ENCODE measurements around the gene PITPNC1. TPM values are rescaled to one million over a fixed set of nuclear protein-coding genes. Genes with fewer than 3 reads are reported as not detected.
"Not testable (repeated sequence)": the region's sequence is repeated elsewhere in the genome, so short reads cannot be mapped to it uniquely, and the experiment has no call there.

Gene PITPNC1
- polyA plus RNA-seq, 1 experiment = 9.1 TPM

DNA sequence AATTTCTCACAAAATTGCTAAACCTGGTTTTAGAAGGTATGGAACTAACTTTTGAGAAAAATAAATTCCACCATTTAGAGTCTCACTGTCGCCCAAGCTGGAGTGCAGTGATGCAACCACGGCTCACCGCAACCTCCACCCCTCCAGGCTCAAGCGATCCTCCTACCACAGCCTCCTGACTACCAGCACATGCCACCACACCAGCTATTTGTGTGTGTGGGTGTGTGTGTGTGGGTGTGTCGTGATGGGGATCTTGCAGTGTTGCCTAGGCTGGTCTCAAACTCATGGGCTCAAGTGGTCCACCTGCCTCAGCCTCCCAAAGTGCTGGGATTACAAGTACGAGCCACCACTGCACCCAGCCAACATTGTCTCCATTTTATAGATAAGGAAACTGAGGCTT lies 269.4 kb downstream of the PITPNC1 start:
- ChIA-PET CTCF (no interaction called here), POLR2A (no interaction called here)
- no peak for DNase-seq (ENCODE audit: low read depth, low spot score)
- H3K27ac ChIP-seq (ENCODE audit: low read depth, low read length) = no peak overlapping the region
- TF ChIP-seq CTCF (IDR thresholded peaks at IDR 0.05; ENCODE audit: low read depth, low read length) = no peak
- H3K4me3 ChIP-seq (ENCODE audit: low read depth, low read length) = no peak overlapping the region
- H3K9me3 ChIP-seq (ENCODE audit: control insufficient read depth, insufficient read depth, low read length) = no peaks in the 10 kb centered on the region
- no peaks in the 10 kb centered on the region for H3K27me3 ChIP-seq (ENCODE audit: control insufficient read depth, insufficient read depth, low read length)

DNA sequence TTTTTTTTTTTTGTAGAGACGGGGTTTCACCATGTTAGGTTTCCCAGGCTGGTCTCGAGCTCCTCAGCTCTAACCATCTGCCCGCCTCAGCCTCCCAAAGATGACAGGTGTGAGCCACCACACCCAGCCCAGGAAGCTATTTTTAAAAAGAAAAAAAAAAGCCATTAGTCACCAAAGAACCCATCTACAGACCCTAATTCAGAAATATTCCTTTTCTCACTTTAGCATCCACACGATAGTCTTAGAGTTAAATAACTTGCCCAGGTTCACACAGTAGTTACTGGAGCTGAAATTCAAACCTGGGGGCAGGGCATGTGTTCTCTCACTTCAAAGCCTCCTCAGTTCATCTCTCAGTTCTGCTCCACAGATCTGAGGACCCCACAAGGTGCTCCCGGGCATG lies 270.4 kb downstream of the PITPNC1 start:
- POLR2A ChIA-PET = no interaction called here
- H3K4me3 ChIP-seq (ENCODE audit: low read depth, low read length) = no peak overlapping the region
- CTCF ChIA-PET = interaction anchor here (1.0 to 1.6 kb wide), 4 partner anchors 17 to 373 kb away, joined by 3 to 4 read pairs (median 4); no protein-coding TSS in a partner anchor

GRCh38 chr17:67648032-67648905 lies 271.2 kb downstream of the PITPNC1 start:
- no peak for DNase-seq (ENCODE audit: low read depth, low spot score)
- no peak overlapping the region for H3K4me3 ChIP-seq (ENCODE audit: low read depth, low read length)
- H3K9me3 ChIP-seq (ENCODE audit: control insufficient read depth, insufficient read depth, low read length) = no peaks in the 10 kb centered on the region
- CTCF ChIA-PET = interaction anchor here (0.5 to 1.6 kb wide), 6 partner anchors 18 to 374 kb away, joined by 3 to 5 read pairs (median 4); no protein-coding TSS in a partner anchor
- no peaks in the 10 kb centered on the region for H3K27me3 ChIP-seq (ENCODE audit: control insufficient read depth, insufficient read depth, low read length)
- POLR2A ChIA-PET = no interaction called here
- no peak for TF ChIP-seq CTCF (IDR thresholded peaks at IDR 0.05; ENCODE audit: low read depth, low read length)
- no peak overlapping the region for H3K27ac ChIP-seq (ENCODE audit: low read depth, low read length)

More for the DNA sequence above, 270.4 kb downstream of the PITPNC1 start:
- Histone ChIP-seq H3K27me3 (ENCODE audit: control insufficient read depth, insufficient read depth, low read length) (no peaks in the 10 kb centered on the region), H3K27ac (ENCODE audit: low read depth, low read length) (no peak overlapping the region), H3K9me3 (ENCODE audit: control insufficient read depth, insufficient read depth, low read length) (no peaks in the 10 kb centered on the region)
- TF ChIP-seq CTCF (IDR thresholded peaks at IDR 0.05; ENCODE audit: low read depth, low read length) = no peak
- no peak for DNase-seq (ENCODE audit: low read depth, low spot score)

- H3K4me3 ChIP-seq (ENCODE audit: low read depth, low read length); H3K27ac ChIP-seq (ENCODE audit: low read depth, low read length); H3K9me3 ChIP-seq (ENCODE audit: control insufficient read depth, insufficient read depth, low read length); POLR2A ChIA-PET; H3K27me3 ChIP-seq (ENCODE audit: control insufficient read depth, insufficient read depth, low read length); DNase-seq (ENCODE audit: low read depth, low spot score): not testable (repeated sequence)
- CTCF ChIA-PET = interaction anchor here (1.1 to 1.2 kb wide), 2 partner anchors 173 to 271 kb away, joined by 3 read pairs; no protein-coding TSS in a partner anchor
These were observed 271.8 kb downstream of the PITPNC1 start for GRCh38 chr17:67648906-67649295.

DNA sequence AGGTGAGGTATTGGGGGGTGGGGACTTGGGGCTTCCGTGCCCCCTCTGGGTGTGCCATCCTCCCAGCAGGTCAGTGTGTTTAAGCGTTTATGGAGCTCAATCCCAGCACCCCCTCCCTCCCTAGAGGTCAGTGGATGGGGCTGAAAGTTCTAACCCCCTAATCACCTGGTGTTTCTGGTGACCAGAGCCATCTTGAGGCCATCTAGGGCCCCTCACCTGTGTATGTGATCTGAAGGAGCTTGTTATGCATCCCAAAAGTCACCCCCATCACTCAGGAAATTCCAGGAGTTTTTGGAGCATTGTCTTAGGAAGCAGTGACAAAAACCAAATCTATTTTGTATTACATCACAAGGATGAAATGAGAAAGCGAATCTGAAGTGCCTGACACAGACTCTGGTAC lies 272.8 kb downstream of the PITPNC1 start:
- Histone ChIP-seq H3K27ac (ENCODE audit: low read depth, low read length) (no peak overlapping the region), H3K9me3 (ENCODE audit: control insufficient read depth, insufficient read depth, low read length) (no peaks in the 10 kb centered on the region), H3K4me3 (ENCODE audit: low read depth, low read length) (no peak overlapping the region), H3K27me3 (ENCODE audit: control insufficient read depth, insufficient read depth, low read length) (no peaks in the 10 kb centered on the region)
- TF ChIP-seq CTCF (IDR thresholded peaks at IDR 0.05; ENCODE audit: low read depth, low read length) = no peak
- ChIA-PET POLR2A (no interaction called here), CTCF (interaction anchor here (0.6 to 1.2 kb wide), 2 partner anchors 174 to 1777 kb away, joined by 3 read pairs; no protein-coding TSS in a partner anchor)
- no peak for DNase-seq (ENCODE audit: low read depth, low spot score)

DNA sequence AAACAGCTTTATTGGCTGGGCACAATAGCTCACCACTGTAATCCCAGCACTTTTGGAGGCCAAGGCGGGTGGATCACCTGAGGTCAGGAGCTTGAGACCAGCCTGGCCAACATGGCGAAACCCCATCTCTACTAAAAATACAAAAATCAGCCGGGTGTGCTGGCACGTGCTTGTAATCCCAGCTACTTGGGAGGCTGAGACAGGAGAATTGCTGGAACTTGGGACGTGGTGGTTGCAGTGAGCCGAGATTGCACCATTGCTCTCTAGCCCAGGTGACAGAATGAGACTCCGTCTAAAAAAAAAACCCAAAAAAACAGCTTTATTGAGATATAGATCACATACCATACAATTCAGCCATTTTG lies 274.1 kb downstream of the PITPNC1 start:
- H3K4me3 ChIP-seq (ENCODE audit: low read depth, low read length); H3K27me3 ChIP-seq (ENCODE audit: control insufficient read depth, insufficient read depth, low read length); H3K27ac ChIP-seq (ENCODE audit: low read depth, low read length); POLR2A ChIA-PET; H3K9me3 ChIP-seq (ENCODE audit: control insufficient read depth, insufficient read depth, low read length); DNase-seq (ENCODE audit: low read depth, low spot score): not testable (repeated sequence)
- CTCF ChIA-PET = interaction anchor here (1.2 kb wide), 1 partner anchor 276 kb away, joined by 4 read pairs; no protein-coding TSS in a partner anchor
